CD4-positive, alpha-beta T cell (primary cell): ENCODE measurements around the gene MLXIP. TPM values are rescaled to one million over a fixed set of nuclear protein-coding genes. Genes with fewer than 3 reads are reported as not detected.

Source experiments
- ATAC-seq: fragments of 200-7000 bp; cut with Tn5 transposase; one replicate; pipeline ENCODE4 v1.10.0; 2022; ENCODE audit warnings: mild to moderate bottlenecking; ENCODE audit not compliant: poor library complexity
- CTCF ChIA-PET: fragments of 350-600 bp; sonication (Branson Sonifier 250); formaldehyde crosslinking; loops from one replicate; lab custom pipeline; 2021; ENCODE audit warnings: antibody characterized with exemption, inconsistent platforms; lab: Charles Lee
- POLR2A ChIA-PET: fragments of 350-600 bp; sonication (Branson Sonifier 250); formaldehyde crosslinking; loops from one replicate; lab custom pipeline; 2021; ENCODE audit warnings: antibody characterized with exemption, inconsistent platforms; lab: Charles Lee
- DNase-seq, 14 experiments: peaks; one replicate each; pipeline ENCODE4 v3.0.0-alpha.2; 2013 to 2020; ENCODE audit warnings: mixed read lengths in 2 of 14
- H3K27ac ChIP-seq, 2 donors: one replicate each; pipeline versions ENCODE4 v1.5.1 to v1.7.0; 2013; ENCODE audit warnings: low read length in 2 of 2, low read depth in 1 of 2, mild to moderate bottlenecking in 1 of 2
- H3K27me3 ChIP-seq, 2 experiments: 1 replicate in 1 of 2; 2 replicates in 1 of 2; pipeline versions ENCODE4 v1.6.1 to v1.7.0; 2013; ENCODE audit warnings: low read length in 2 of 2, control low read depth in 1 of 2, mild to moderate bottlenecking in 1 of 2, moderate library complexity in 1 of 2; ENCODE audit not compliant: insufficient read depth in 2 of 2, control insufficient read depth in 1 of 2
- H3K36me3 ChIP-seq: one replicate; pipeline ENCODE4 v1.6.1; 2013; ENCODE audit warnings: low read length, control low read depth; ENCODE audit not compliant: insufficient read depth
- H3K4me1 ChIP-seq: one replicate; pipeline ENCODE4 v1.6.1; 2013; ENCODE audit warnings: low read length, control low read depth; ENCODE audit not compliant: insufficient read depth
- H3K4me3 ChIP-seq: one replicate; pipeline ENCODE4 v1.5.1; 2013; ENCODE audit warnings: mild to moderate bottlenecking, low read length, moderate library complexity
- H3K9me3 ChIP-seq, 2 experiments: 1 replicate in 1 of 2; 2 replicates in 1 of 2; pipeline versions ENCODE4 v1.6.1 to v1.7.0; 2013; ENCODE audit warnings: low read length in 2 of 2, mild to moderate bottlenecking in 2 of 2, control low read depth in 1 of 2, moderate library complexity in 1 of 2; ENCODE audit not compliant: control insufficient read depth in 1 of 2, insufficient read depth in 1 of 2
- H3K27ac Mint-ChIP-seq: one replicate; pipeline ENCODE4 v1.8.0; 2020; ENCODE audit warnings: mixed read lengths
- H3K27me3 Mint-ChIP-seq: one replicate; pipeline ENCODE4 v1.8.0; 2021; ENCODE audit warnings: mixed read lengths
- H3K36me3 Mint-ChIP-seq: one replicate; pipeline ENCODE4 v1.8.0; 2021; ENCODE audit warnings: low read depth, mixed read lengths
- H3K4me1 Mint-ChIP-seq: one replicate; pipeline ENCODE4 v1.8.0; 2021; ENCODE audit warnings: low read depth, mixed read lengths
- H3K4me3 Mint-ChIP-seq: one replicate; pipeline ENCODE4 v1.8.0; 2020; ENCODE audit warnings: mild to moderate bottlenecking, mixed read lengths
- H3K9me3 Mint-ChIP-seq: one replicate; pipeline ENCODE4 v1.8.0; 2020; ENCODE audit warnings: mixed read lengths
- intact Hi-C, 2 experiments: fragments of 100-400 bp; cut with DNase I in 1 of 2; cut with micrococcal nuclease in 1 of 2; formaldehyde crosslinking; loops; one replicate each; pipeline versions ENCODE4 v1.15.1 to v1.9.0; 2023 to 2025; cut with DNase I, micrococcal nuclease
- total RNA-seq, 174 experiments: library from RNA in 2 of 174; stranded (reverse) in 2 of 174; gene quantifications; one replicate each; pipeline ENCODE4 v1.2.3 and lab custom pipeline; 2021 to 2026
- TF ChIP-seq, protein P1 (sequence below): fragments of 200-600 bp; IDR thresholded peaks from one replicate; pipeline ENCODE4 v1.8.0; 2022; ENCODE audit warnings: antibody characterized with exemption, mild to moderate bottlenecking

The MLXIP gene
- total RNA-seq, 2 experiments from 2014 or later, result 98.0 to 99.3 TPM

DNA sequence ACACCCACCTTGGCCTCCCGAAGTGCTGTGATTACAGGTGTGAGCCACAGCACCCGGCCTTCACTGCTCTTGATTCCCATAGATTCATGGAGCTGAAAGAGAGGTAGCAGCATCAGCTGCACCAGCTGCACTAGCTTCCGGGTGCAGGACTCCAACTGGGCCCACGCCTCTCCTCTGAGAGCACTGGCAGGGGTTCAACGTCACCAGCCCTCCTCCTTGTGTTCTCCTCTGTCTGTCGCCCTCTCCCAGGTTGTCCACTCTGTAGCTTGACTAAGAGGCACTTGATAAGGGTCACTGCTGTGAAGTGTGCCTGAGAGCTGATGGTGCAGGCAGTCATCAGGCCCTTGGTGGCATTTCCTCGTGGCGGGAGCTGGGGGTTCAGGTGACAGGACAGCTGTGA lies 28.3 kb downstream of the MLXIP start:
- H3K27me3 Mint-ChIP-seq, result no peaks in the 10 kb centered on the region
- H3K4me3 Mint-ChIP-seq, result no peak overlapping the region
- Histone ChIP-seq H3K9me3 (no peaks in the 10 kb centered on the region), H3K4me3 (no peak overlapping the region), H3K27me3 (no peaks in the 10 kb centered on the region), H3K27ac (no peak overlapping the region), H3K4me1 (peaks cover 57% of the 10 kb centered on the region), H3K36me3 (no peaks in the 10 kb centered on the region)
- ATAC-seq (no peak), DNase-seq (no peak)
- peaks cover 4% of the 10 kb centered on the region for H3K36me3 Mint-ChIP-seq
- peak overlapping the region; percentile 36 for H3K27ac Mint-ChIP-seq
- ChIA-PET POLR2A (interaction anchor here (0.9 to 2.1 kb wide), 6 partner anchors 9 to 29 kb away, joined by 3 to 15 read pairs (median 3); no protein-coding TSS in a partner anchor), CTCF (interaction anchor here (0.7 to 1.3 kb wide), 2 partner anchors 18 to 26 kb away, joined by 3 read pairs; no protein-coding TSS in a partner anchor)
- intact Hi-C loops, result no loop called here
- TF ChIP-seq, protein P1, sequence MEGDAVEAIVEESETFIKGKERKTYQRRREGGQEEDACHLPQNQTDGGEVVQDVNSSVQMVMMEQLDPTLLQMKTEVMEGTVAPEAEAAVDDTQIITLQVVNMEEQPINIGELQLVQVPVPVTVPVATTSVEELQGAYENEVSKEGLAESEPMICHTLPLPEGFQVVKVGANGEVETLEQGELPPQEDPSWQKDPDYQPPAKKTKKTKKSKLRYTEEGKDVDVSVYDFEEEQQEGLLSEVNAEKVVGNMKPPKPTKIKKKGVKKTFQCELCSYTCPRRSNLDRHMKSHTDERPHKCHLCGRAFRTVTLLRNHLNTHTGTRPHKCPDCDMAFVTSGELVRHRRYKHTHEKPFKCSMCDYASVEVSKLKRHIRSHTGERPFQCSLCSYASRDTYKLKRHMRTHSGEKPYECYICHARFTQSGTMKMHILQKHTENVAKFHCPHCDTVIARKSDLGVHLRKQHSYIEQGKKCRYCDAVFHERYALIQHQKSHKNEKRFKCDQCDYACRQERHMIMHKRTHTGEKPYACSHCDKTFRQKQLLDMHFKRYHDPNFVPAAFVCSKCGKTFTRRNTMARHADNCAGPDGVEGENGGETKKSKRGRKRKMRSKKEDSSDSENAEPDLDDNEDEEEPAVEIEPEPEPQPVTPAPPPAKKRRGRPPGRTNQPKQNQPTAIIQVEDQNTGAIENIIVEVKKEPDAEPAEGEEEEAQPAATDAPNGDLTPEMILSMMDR, result no peak
- H3K4me1 Mint-ChIP-seq, result peaks cover 74% of the 10 kb centered on the region
- no peaks in the 10 kb centered on the region for H3K9me3 Mint-ChIP-seq

DNA sequence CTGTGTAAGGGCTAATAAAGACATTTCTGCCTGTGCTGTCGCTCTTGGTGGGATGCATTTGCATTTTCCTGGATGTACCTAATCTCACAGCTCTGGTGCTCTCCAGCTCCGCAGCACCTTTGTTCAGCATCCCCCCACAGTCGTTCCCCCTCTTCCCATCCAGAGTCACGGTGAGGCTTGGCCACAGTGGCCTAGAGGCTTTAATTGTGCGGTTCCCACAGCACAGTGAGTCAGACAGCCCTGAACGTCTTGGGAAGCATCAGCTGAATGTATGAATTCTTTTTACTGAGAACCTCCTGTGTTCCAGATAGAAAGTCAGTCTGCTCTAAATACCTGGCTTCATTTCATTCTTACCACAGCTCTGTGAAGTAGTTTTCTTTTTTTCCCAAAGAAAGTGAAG lies 28.7 kb downstream of the MLXIP start:
- ChIA-PET POLR2A (interaction anchor here (1.1 to 1.7 kb wide), 5 partner anchors 9 to 18 kb away, joined by 3 to 7 read pairs (median 3); no protein-coding TSS in a partner anchor), CTCF (interaction anchor here (0.7 to 2.0 kb wide), 3 partner anchors 18 to 53 kb away, joined by 3 to 5 read pairs (median 3); no protein-coding TSS in a partner anchor)
- H3K4me1 ChIP-seq, result peaks cover 55% of the 10 kb centered on the region

DNA sequence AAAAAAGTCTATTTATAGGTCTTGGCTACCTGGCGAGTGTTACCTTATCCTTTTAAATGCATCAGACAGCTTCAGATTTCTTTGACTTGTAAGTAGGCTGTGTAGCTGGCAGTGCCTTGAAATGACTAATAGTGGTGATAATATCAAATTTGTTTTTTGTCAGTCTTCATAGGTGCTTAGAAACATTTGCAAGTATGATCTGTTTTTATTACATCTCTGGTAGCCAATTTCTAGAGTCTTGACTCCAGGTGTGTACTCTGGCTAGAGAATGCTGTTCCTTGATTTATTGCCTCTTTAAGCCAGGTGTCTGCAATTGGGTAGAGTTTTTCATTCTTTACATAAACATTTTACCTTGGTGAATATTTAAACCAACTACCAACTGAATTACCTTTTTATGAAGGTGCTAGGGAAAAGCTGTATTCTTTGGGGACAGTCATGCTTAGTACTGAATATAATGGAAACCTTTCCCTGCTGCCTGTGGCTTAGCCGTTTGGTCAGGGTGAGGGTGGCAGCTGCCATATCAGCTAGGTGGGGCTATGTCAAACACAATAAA lies 32.6 kb downstream of the MLXIP start:
- ATAC-seq (no peak), DNase-seq (no peak)
- H3K27me3 Mint-ChIP-seq, result no peaks in the 10 kb centered on the region
- Histone ChIP-seq H3K4me3 (no peak overlapping the region), H3K27ac (no peak overlapping the region), H3K9me3 (no peaks in the 10 kb centered on the region), H3K4me1 (peaks cover 30% of the 10 kb centered on the region), H3K27me3 (no peaks in the 10 kb centered on the region), H3K36me3 (peaks cover 5% of the 10 kb centered on the region)
- peaks cover 8% of the 10 kb centered on the region for H3K36me3 Mint-ChIP-seq
- TF ChIP-seq, protein P1, result no peak
- peaks cover 48% of the 10 kb centered on the region for H3K4me1 Mint-ChIP-seq
- ChIA-PET POLR2A (no interaction called here), CTCF (interaction anchor here (1.0 to 1.9 kb wide), 3 partner anchors 12 to 57 kb away, joined by 4 to 7 read pairs (median 4); no protein-coding TSS in a partner anchor)
- intact Hi-C loops, result no loop called here
- no peaks in the 10 kb centered on the region for H3K9me3 Mint-ChIP-seq
- H3K4me3 Mint-ChIP-seq, result no peak overlapping the region
- peak overlapping the region; percentile 17 for H3K27ac Mint-ChIP-seq

More for the DNA sequence above, 28.7 kb downstream of the MLXIP start:
- H3K4me3 ChIP-seq, result no peak overlapping the region
- H3K9me3 ChIP-seq, result no peaks in the 10 kb centered on the region
- DNase-seq, result no peak
- Mint-ChIP-seq H3K9me3 (no peaks in the 10 kb centered on the region), H3K4me1 (peaks cover 74% of the 10 kb centered on the region), H3K27ac (no peak overlapping the region), H3K27me3 (no peaks in the 10 kb centered on the region), H3K4me3 (no peak overlapping the region), H3K36me3 (peaks cover 4% of the 10 kb centered on the region)
- TF ChIP-seq, protein P1, result no peak
- H3K27ac ChIP-seq, result no peak overlapping the region
- ATAC-seq, result no peak
- H3K27me3 ChIP-seq, result no peaks in the 10 kb centered on the region
- intact Hi-C loops, result no loop called here
- H3K36me3 ChIP-seq, result no peaks in the 10 kb centered on the region
